K562 (cell line): ENCODE results near the gene TEP1. TPM values are rescaled to one million over a fixed set of nuclear protein-coding genes. Genes with fewer than 3 reads are reported as not detected.

Experiments used
- CBFA2T2 ChIP-seq: fragments of 450-650 bp; conservative IDR thresholded peaks from 2 replicates; pipeline ENCODE4 v1.6.1; 2017; ENCODE audit warnings: mild to moderate bottlenecking
- CBFB ChIP-seq: sonication (generic); formaldehyde crosslinking; IDR thresholded peaks from 2 replicates; pipeline ENCODE4 v1.4.0; 2020; ENCODE audit warnings: mild to moderate bottlenecking, missing genetic modification reagents
- CREB1 ChIP-seq, 2 experiments: sonication (generic) in 1 of 2; formaldehyde crosslinking in 1 of 2; IDR thresholded peaks; 2 replicates each; pipeline versions ENCODE4 v1.6.1 to v1.8.0; 2012 to 2022; ENCODE audit warnings: inconsistent platforms in 1 of 2, mild to moderate bottlenecking in 1 of 2, missing genetic modification reagents in 1 of 2, moderate library complexity in 1 of 2
- CXXC5 ChIP-seq: fragments of 250-450 bp; sonication (Bioruptor Pico); IDR thresholded peaks from 2 replicates; pipeline ENCODE4 v1.8.0; 2022; ENCODE audit warnings: inconsistent platforms, mild to moderate bottlenecking, moderate library complexity
- EHMT2 ChIP-seq: fragments of 450-650 bp; IDR thresholded peaks from 2 replicates; pipeline ENCODE4 v1.6.1; 2018; ENCODE audit warnings: antibody characterized with exemption
- ESRRA ChIP-seq: fragments of 450-650 bp; IDR thresholded peaks from 2 replicates; pipeline ENCODE4 v1.6.1; 2014; ENCODE audit warnings: low read depth, mild to moderate bottlenecking, moderate library complexity, borderline replicate concordance
- HDAC6 ChIP-seq: IDR thresholded peaks from 2 replicates; pipeline ENCODE4 v1.6.1; 2012; ENCODE audit warnings: low read depth, mild to moderate bottlenecking, control low read depth, inconsistent platforms, low read length, moderate library complexity
- MBD2 ChIP-seq: sonication (generic); IDR thresholded peaks from 2 replicates; pipeline ENCODE4 v1.6.1; 2016; ENCODE audit warnings: low read depth, borderline replicate concordance
- MEIS2 ChIP-seq: fragments of 450-650 bp; IDR thresholded peaks from 2 replicates; pipeline ENCODE4 v1.6.1; 2014; ENCODE audit warnings: mild to moderate bottlenecking; ENCODE audit not compliant: partially characterized antibody
- MTA1 ChIP-seq: fragments of 450-650 bp; IDR thresholded peaks from 2 replicates; pipeline ENCODE4 v1.6.1; 2017; ENCODE audit warnings: borderline replicate concordance
- NBN ChIP-seq: fragments of 450-650 bp; IDR thresholded peaks from 2 replicates; pipeline ENCODE4 v1.6.1; 2016; ENCODE audit warnings: low read depth, mild to moderate bottlenecking
- TGIF2 ChIP-seq: sonication (generic); formaldehyde crosslinking; IDR thresholded peaks from 2 replicates; pipeline ENCODE4 v1.8.1; 2022; ENCODE audit warnings: mild to moderate bottlenecking, missing genetic modification reagents, moderate library complexity
- WHSC1 ChIP-seq: IDR thresholded peaks from one replicate; pipeline ENCODE4 v1.6.1; 2012; ENCODE audit warnings: low read length, control low read depth, inconsistent platforms
- ZNF133 ChIP-seq: fragments of 250-450 bp; sonication (Bioruptor Pico); IDR thresholded peaks from 2 replicates; pipeline ENCODE4 v1.4.0; 2020; ENCODE audit warnings: mild to moderate bottlenecking
- ZNF76 ChIP-seq: fragments of 250-450 bp; sonication (Bioruptor Pico); IDR thresholded peaks from 2 replicates; pipeline ENCODE4 v1.4.0; 2020; ENCODE audit warnings: mild to moderate bottlenecking, moderate library complexity, borderline replicate concordance
- polyA plus RNA-seq, 8 experiments: library from polyadenylated mRNA; depleted of rRNA in 4 of 8; stranded (reverse) in 5 of 8; unstranded in 3 of 8; fragments of >200 nt; fragmentation: Nextera tagmentation in 2 of 8; fragmentation: Illumina TruSeq in 1 of 8; extraction: Ambion mirVana in 2 of 8; extraction: Trizol in 1 of 8; gene quantifications; 2 replicates each; pipeline versions ENCODE4 v1.2.1 to v1.2.3, GENCODE V29; 2011 to 2014; ENCODE audit warnings: inconsistent platforms in 1 of 8, missing spikeins in 1 of 8
- total RNA-seq, 7 experiments: library from RNA; depleted of rRNA in 6 of 7; stranded (reverse); fragments of >200 nt in 6 of 7; fragmentation: Illumina TruSeq in 2 of 7; extraction: Trizol in 2 of 7; gene quantifications; 2 replicates each; pipeline versions ENCODE4 v1.2.1 to v1.2.3, GENCODE V29; 2011 to 2021; ENCODE audit warnings: low replicate concordance in 1 of 7
- TF ChIP-seq, protein P1 (sequence below): fragments of 450-650 bp; IDR thresholded peaks from 2 replicates; pipeline ENCODE4 v1.6.1; 2016; ENCODE audit warnings: low read depth
- TF ChIP-seq, protein P2 (sequence below): IDR thresholded peaks from 3 replicates; pipeline ENCODE4 v1.6.1; 2011; ENCODE audit warnings: borderline replicate concordance, mild to moderate bottlenecking; ENCODE audit not compliant: insufficient read length, insufficient read depth
- TF ChIP-seq, protein P3 (sequence below): fragments of 450-650 bp; IDR thresholded peaks from one replicate; pipeline ENCODE4 v1.6.1; 2018; ENCODE audit warnings: mild to moderate bottlenecking, moderate library complexity; ENCODE audit not compliant: partially characterized antibody

TEP1 gene
- total and polyA plus RNA-seq, 9 of the 15 experiments (the other 6 are each of a cell fraction or from before 2014, with no cell fraction given): 1.0 to 12.2 (median 7.1) TPM

DNA sequence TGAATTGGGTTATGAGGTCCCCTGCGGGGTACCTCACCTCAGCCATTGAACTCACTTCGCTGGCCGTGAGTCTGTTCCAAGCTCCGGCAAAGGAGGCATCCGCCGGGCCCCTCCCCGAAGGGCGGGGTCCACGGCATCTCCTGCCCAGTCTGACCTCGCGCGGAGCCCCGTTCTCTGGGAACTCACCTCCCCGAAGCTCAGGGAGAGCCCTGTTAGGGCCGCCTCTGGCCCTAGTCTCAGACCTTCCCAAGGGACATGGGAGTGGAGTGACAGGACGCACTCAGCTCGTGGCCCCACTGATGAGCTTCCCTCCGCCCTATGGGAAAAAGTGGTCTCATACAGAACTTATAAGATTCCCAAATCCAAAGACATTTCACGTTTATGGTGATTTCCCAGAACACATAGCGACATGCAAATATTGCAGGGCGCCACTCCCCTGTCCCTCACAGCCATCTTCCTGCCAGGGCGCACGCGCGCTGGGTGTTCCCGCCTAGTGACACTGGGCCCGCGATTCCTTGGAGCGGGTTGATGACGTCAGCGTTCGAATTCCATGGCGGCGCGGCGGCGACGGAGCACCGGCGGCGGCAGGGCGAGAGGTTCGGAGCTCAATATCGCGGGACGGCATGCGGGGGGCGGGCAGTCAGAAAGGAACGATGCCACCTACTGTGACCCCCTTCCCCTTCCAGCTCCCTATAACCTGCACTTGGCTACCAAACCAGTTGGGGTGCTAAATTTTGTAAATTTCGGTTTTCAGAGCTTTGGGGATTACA is 70.0 kb downstream of the TEP1 start, which contains the start of gene PARP2 (continued):
- TF ChIP-seq, protein P1, sequence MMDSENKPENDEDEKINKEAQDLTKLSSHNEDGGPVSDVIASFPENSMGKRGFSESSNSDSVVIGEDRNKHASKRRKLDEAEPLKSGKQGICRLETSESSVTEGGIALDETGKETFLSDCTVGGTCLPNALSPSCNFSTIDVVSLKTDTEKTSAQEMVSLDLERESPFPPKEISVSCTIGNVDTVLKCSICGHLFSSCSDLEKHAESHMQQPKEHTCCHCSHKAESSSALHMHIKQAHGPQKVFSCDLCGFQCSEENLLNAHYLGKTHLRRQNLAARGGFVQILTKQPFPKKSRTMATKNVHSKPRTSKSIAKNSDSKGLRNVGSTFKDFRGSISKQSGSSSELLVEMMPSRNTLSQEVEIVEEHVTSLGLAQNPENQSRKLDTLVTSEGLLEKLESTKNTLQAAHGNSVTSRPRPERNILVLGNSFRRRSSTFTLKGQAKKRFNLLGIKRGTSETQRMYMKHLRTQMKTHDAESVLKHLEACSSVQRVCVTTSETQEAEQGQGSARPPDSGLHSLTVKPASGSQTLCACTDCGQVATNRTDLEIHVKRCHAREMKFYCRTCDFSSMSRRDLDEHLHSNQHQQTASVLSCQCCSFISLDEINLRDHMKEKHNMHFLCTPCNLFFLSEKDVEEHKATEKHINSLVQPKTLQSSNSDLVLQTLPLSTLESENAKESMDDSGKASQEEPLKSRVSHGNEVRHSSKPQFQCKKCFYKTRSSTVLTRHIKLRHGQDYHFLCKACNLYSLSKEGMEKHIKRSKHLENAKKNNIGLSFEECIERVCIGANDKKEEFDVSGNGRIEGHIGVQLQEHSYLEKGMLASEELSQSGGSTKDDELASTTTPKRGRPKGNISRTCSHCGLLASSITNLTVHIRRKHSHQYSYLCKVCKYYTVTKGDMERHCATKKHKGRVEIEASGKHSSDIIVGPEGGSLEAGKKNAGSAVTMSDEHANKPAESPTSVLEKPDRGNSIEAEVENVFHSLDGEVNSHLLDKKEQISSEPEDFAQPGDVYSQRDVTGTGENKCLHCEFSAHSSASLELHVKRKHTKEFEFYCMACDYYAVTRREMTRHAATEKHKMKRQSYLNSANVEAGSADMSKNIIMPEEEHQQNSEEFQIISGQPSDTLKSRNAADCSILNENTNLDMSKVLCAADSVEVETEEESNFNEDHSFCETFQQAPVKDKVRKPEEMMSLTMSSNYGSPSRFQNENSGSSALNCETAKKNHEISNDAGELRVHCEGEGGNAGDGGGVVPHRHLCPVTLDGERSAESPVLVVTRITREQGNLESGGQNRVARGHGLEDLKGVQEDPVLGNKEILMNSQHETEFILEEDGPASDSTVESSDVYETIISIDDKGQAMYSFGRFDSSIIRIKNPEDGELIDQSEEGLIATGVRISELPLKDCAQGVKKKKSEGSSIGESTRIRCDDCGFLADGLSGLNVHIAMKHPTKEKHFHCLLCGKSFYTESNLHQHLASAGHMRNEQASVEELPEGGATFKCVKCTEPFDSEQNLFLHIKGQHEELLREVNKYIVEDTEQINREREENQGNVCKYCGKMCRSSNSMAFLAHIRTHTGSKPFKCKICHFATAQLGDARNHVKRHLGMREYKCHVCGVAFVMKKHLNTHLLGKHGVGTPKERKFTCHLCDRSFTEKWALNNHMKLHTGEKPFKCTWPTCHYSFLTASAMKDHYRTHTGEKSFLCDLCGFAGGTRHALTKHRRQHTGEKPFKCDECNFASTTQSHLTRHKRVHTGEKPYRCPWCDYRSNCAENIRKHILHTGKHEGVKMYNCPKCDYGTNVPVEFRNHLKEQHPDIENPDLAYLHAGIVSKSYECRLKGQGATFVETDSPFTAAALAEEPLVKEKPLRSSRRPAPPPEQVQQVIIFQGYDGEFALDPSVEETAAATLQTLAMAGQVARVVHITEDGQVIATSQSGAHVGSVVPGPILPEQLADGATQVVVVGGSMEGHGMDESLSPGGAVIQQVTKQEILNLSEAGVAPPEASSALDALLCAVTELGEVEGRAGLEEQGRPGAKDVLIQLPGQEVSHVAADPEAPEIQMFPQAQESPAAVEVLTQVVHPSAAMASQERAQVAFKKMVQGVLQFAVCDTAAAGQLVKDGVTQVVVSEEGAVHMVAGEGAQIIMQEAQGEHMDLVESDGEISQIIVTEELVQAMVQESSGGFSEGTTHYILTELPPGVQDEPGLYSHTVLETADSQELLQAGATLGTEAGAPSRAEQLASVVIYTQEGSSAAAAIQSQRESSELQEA: no peak
- TF ChIP-seq TGIF2 (no peak), CBFB (CRISPR knock-in tag) (no peak), EHMT2 (no peak), ZNF76 (CRISPR knock-in tag) (0 out of 2 replicates have a peak, but pooled peaks have one; percentile 35), ESRRA (peak; percentile 66), MEIS2 (peak; percentile 74), NBN (peak; percentile 25; the same call in 1 of the 2 replicates), HDAC6 (no peak), CREB1 (IDR thresholded peaks at IDR 0.05) (peak; percentile 92), CREB1 (CRISPR knock-in tag; IDR thresholded peaks at IDR 0.05) (peak; percentile 95), MBD2 (peak; percentile 23; the same call in 1 of the 2 replicates), ZNF133 (no peak), WHSC1 (no peak), CBFA2T2 (no peak), CXXC5 (CRISPR knock-in tag) (peak; percentile 66; the same call in 1 of the 2 replicates), MTA1 (peak; percentile 94)
- TF ChIP-seq, protein P2, sequence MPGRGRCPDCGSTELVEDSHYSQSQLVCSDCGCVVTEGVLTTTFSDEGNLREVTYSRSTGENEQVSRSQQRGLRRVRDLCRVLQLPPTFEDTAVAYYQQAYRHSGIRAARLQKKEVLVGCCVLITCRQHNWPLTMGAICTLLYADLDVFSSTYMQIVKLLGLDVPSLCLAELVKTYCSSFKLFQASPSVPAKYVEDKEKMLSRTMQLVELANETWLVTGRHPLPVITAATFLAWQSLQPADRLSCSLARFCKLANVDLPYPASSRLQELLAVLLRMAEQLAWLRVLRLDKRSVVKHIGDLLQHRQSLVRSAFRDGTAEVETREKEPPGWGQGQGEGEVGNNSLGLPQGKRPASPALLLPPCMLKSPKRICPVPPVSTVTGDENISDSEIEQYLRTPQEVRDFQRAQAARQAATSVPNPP: peak; percentile 83
- TF ChIP-seq, protein P3, sequence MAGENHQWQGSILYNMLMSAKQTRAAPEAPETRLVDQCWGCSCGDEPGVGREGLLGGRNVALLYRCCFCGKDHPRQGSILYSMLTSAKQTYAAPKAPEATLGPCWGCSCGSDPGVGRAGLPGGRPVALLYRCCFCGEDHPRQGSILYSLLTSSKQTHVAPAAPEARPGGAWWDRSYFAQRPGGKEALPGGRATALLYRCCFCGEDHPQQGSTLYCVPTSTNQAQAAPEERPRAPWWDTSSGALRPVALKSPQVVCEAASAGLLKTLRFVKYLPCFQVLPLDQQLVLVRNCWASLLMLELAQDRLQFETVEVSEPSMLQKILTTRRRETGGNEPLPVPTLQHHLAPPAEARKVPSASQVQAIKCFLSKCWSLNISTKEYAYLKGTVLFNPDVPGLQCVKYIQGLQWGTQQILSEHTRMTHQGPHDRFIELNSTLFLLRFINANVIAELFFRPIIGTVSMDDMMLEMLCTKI: no peak
